SH-SY5Y (cell line): ENCODE data around the gene ARMC6.

Source experiments
- GATA2 ChIP-seq: IDR thresholded peaks from 2 replicates; pipeline ENCODE4 v1.6.1; 2011; ENCODE audit warnings: mild to moderate bottlenecking, low read depth, low read length
- GATA3 ChIP-seq: IDR thresholded peaks from 2 replicates; pipeline ENCODE4 v1.6.1; 2011; ENCODE audit warnings: low read depth, mild to moderate bottlenecking, low read length, moderate library complexity

GRCh38 chr19:19021115-19021514 is 12.3 kb upstream of the ARMC6 start:
- TF ChIP-seq GATA3, result no peak
- no peak for TF ChIP-seq GATA2
